ENCODE results near the gene DBNL. TPM values are rescaled to one million over a fixed set of nuclear protein-coding genes. Genes with fewer than 3 reads are reported as not detected.

DBNL gene
- total and polyA plus RNA-seq, 2 of the 13 experiments (the other 11 are each of a cell fraction or from before 2014, with no cell fraction given), result 20.8 to 35.1 TPM

- POLR2A ChIA-PET, result no interaction called here
- Histone ChIP-seq H3K4me2 (ENCODE audit: low read depth, low read length) (no peak overlapping the region), H3K9ac (ENCODE audit: insufficient read depth, low read depth, low read length) (no peak overlapping the region), H3K27me3 (ENCODE audit: control insufficient read depth in 1 of 2, insufficient read depth in 2 of 2, low read length in 2 of 2) (no peaks in the 10 kb centered on the region; a peak in 1 of 5 replicates), H3K4me1 (ENCODE audit: insufficient read depth, low read length) (peaks cover 45% of the 10 kb centered on the region), H3K36me3 (replicated peaks in 1 of 2; ENCODE audit: control insufficient read depth in 1 of 2, insufficient read depth in 2 of 2, low read length in 2 of 2) (peaks cover 11 to 27% of the 10 kb centered on the region in 2 experiments; a peak in 4 of 5 replicates), H4K20me1 (ENCODE audit: insufficient read depth, low read length) (no peaks in the 10 kb centered on the region), H3K9me3 (ENCODE audit: low read length) (no peaks in the 10 kb centered on the region), H3K79me2 (ENCODE audit: insufficient read depth, low read length) (peaks cover 27% of the 10 kb centered on the region), H3K27ac (ENCODE audit: extremely low read length, insufficient read depth, low read length) (no peak overlapping the region), H2AFZ (ENCODE audit: low read length) (no peak overlapping the region), H3K4me3 (replicated peaks in 1 of 3; ENCODE audit: insufficient read depth in 1 of 3, low read depth in 2 of 3, low read length in 3 of 3) (no peak overlapping the region)
- intact Hi-C loops (cut with micrococcal nuclease; ENCODE audit: unreplicated experiment), result no loop called here
- BruUV-seq (replicated peaks), result no TSS peak
- over 99% methylated on average over 8 of the region's 8 CpGs for WGBS (ENCODE audit: low lambda C conversion rate)
- no peak for DNase-seq (ENCODE audit: low spot score)
- no peak for ATAC-seq
- CTCF ChIA-PET (ENCODE audit: low intra/inter-chr PET ratio, low total read pairs), result no interaction called here
- in situ Hi-C loops (cut with HindIII; ENCODE audit: extremely low pct_ligation_motif_present, low pct_unique_long_range_greater_than_20kb), result no loop called here
- no peak for FAIRE-seq
- no peak for TF ChIP-seq NCOR1 (IDR thresholded peaks at IDR 0.05; ENCODE audit: borderline replicate concordance, low read length)
- no peak for TF ChIP-seq RFX3 (CRISPR knock-in tag; IDR thresholded peaks at IDR 0.05)
- TF ChIP-seq TBX3 (IDR thresholded peaks at IDR 0.05; ENCODE audit: borderline replicate concordance), result no peak
- TF ChIP-seq, protein P1, sequence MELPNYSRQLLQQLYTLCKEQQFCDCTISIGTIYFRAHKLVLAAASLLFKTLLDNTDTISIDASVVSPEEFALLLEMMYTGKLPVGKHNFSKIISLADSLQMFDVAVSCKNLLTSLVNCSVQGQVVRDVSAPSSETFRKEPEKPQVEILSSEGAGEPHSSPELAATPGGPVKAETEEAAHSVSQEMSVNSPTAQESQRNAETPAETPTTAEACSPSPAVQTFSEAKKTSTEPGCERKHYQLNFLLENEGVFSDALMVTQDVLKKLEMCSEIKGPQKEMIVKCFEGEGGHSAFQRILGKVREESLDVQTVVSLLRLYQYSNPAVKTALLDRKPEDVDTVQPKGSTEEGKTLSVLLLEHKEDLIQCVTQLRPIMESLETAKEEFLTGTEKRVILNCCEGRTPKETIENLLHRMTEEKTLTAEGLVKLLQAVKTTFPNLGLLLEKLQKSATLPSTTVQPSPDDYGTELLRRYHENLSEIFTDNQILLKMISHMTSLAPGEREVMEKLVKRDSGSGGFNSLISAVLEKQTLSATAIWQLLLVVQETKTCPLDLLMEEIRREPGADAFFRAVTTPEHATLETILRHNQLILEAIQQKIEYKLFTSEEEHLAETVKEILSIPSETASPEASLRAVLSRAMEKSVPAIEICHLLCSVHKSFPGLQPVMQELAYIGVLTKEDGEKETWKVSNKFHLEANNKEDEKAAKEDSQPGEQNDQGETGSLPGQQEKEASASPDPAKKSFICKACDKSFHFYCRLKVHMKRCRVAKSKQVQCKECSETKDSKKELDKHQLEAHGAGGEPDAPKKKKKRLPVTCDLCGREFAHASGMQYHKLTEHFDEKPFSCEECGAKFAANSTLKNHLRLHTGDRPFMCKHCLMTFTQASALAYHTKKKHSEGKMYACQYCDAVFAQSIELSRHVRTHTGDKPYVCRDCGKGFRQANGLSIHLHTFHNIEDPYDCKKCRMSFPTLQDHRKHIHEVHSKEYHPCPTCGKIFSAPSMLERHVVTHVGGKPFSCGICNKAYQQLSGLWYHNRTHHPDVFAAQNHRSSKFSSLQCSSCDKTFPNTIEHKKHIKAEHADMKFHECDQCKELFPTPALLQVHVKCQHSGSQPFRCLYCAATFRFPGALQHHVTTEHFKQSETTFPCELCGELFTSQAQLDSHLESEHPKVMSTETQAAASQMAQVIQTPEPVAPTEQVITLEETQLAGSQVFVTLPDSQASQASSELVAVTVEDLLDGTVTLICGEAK (IDR thresholded peaks at IDR 0.05), result no peak
- TF ChIP-seq, protein P1 (CRISPR knock-in tag; IDR thresholded peaks at IDR 0.05), result no peak
- TF ChIP-seq TBL1XR1 (IDR thresholded peaks at IDR 0.05; ENCODE audit: borderline replicate concordance, low read length, partially characterized antibody), result no peak
- no peak for TF ChIP-seq SALL1 (CRISPR knock-in tag; IDR thresholded peaks at IDR 0.05)
- no peak for TF ChIP-seq ZNF720 (CRISPR knock-in tag; IDR thresholded peaks at IDR 0.05)
- no peak for TF ChIP-seq SRSF9 (IDR thresholded peaks at IDR 0.05; ENCODE audit: borderline replicate concordance, insufficient read depth, low read depth, low read length, poor library complexity, severe bottlenecking)
- no peak for TF ChIP-seq CBX5 (CRISPR knock-in tag; IDR thresholded peaks at IDR 0.05; ENCODE audit: borderline replicate concordance)
- no peak for TF ChIP-seq ELF4 (CRISPR knock-in tag; IDR thresholded peaks at IDR 0.05; ENCODE audit: borderline replicate concordance)
- TF ChIP-seq TP53 (CRISPR knock-in tag; conservative IDR thresholded peaks at IDR 0.05), result no peak
- no peak for TF ChIP-seq FIP1L1 (IDR thresholded peaks at IDR 0.05; ENCODE audit: borderline replicate concordance, insufficient read depth, low read depth, low read length)
- TF ChIP-seq, protein P2, sequence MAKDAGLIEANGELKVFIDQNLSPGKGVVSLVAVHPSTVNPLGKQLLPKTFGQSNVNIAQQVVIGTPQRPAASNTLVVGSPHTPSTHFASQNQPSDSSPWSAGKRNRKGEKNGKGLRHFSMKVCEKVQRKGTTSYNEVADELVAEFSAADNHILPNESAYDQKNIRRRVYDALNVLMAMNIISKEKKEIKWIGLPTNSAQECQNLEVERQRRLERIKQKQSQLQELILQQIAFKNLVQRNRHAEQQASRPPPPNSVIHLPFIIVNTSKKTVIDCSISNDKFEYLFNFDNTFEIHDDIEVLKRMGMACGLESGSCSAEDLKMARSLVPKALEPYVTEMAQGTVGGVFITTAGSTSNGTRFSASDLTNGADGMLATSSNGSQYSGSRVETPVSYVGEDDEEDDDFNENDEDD (CRISPR knock-in tag; IDR thresholded peaks at IDR 0.05; ENCODE audit: borderline replicate concordance), result no peak
- TF ChIP-seq SNAPC2 (CRISPR knock-in tag; IDR thresholded peaks at IDR 0.05), result no peak
These were observed 2.0 kb downstream of the DBNL start for GRCh38 chr7:44046321-44047061.
